ENCODE data around the gene KAT2B.

Gene KAT2B

GRCh38 chr3:20101041-20101440 lies 60.8 kb downstream of the KAT2B start:
- no peak for DNase-seq

GRCh38 chr3:20103731-20104130 lies 63.5 kb downstream of the KAT2B start:
- no peak for DNase-seq

GRCh38 chr3:20104167-20104661 lies 64.0 kb downstream of the KAT2B start:
- DNase-seq, result no peak

GRCh38 chr3:20105513-20106280 lies 65.5 kb downstream of the KAT2B start:
- no peak for DNase-seq

GRCh38 chr3:20107722-20108121 lies 67.5 kb downstream of the KAT2B start:
- no peak for DNase-seq

- DNase-seq, result no peak
These were observed 68.6 kb downstream of the KAT2B start for GRCh38 chr3:20108869-20109268.

GRCh38 chr3:20110826-20111225 lies 70.6 kb downstream of the KAT2B start:
- DNase-seq, result no peak

- no peak for DNase-seq
These were observed 71.6 kb downstream of the KAT2B start for GRCh38 chr3:20111836-20112235.

- no peak for DNase-seq
These were observed 80.8 kb downstream of the KAT2B start for GRCh38 chr3:20121088-20121487.

GRCh38 chr3:20123131-20123652 lies 82.9 kb downstream of the KAT2B start:
- DNase-seq, result no peak

- no peak for DNase-seq
These were observed 85.0 kb downstream of the KAT2B start for GRCh38 chr3:20125289-20125688.

- DNase-seq, result no peak
These were observed 85.7 kb downstream of the KAT2B start for GRCh38 chr3:20125897-20126296.

GRCh38 chr3:20128358-20128757 lies 88.1 kb downstream of the KAT2B start:
- DNase-seq, result no peak

GRCh38 chr3:20130106-20130505 lies 89.9 kb downstream of the KAT2B start:
- DNase-seq, result no peak

- DNase-seq, result no peak
These were observed 96.0 kb downstream of the KAT2B start for GRCh38 chr3:20136231-20136630.

GRCh38 chr3:20137647-20138046 lies 97.4 kb downstream of the KAT2B start:
- no peak for DNase-seq

GRCh38 chr3:20140881-20141280 lies 100.6 kb downstream of the KAT2B start:
- DNase-seq, result no peak

GRCh38 chr3:20141316-20141715 lies 101.1 kb downstream of the KAT2B start:
- no peak for DNase-seq

GRCh38 chr3:20141851-20142250 lies 101.6 kb downstream of the KAT2B start:
- no peak for DNase-seq

GRCh38 chr3:20142517-20142916 lies 102.3 kb downstream of the KAT2B start:
- no peak for DNase-seq

- DNase-seq, result no peak
These were observed 103.3 kb downstream of the KAT2B start for GRCh38 chr3:20143519-20143918.

- no peak for DNase-seq
These were observed 105.6 kb downstream of the KAT2B start for GRCh38 chr3:20145874-20146273.

- DNase-seq, result no peak
These were observed 106.1 kb downstream of the KAT2B start for GRCh38 chr3:20146301-20146700.

GRCh38 chr3:20147361-20147760 lies 107.1 kb downstream of the KAT2B start:
- DNase-seq, result no peak

- DNase-seq, result no peak
These were observed 108.2 kb downstream of the KAT2B start for GRCh38 chr3:20148466-20148865.
